NCI-H82 treated with DMSO at 0.1 percent for 48 hours (cell line): Measurements from ENCODE around the gene BMERB1.
"Not testable (repeated sequence)": the region's sequence is repeated elsewhere in the genome, so short reads cannot be mapped to it uniquely, and the experiment has no call there.

Experiments
- DNase-seq: peaks from one replicate; lab custom pipeline; 2025; ENCODE audit not compliant: unreplicated experiment; lab: John Stamatoyannopoulos, UW

The BMERB1 gene

DNA sequence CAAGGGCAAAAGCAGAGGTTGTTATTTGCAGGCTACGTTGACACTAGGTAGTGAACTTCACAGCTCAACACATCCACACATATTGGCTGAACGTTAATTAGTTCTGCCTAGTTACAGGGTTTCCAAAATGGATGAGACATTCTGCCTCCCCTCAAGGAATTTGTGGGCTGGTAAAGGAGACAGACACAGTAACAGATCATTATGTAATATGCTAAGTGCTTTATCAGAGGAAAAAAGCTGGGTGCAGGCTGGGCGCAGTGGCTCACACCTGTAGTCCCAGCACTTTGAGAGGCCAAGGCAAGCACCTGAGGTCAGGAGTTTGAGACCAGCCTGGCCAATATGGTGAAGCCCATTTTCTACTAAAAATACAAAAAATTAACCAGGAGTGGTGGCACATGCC, 26.2 kb downstream of the BMERB1 start:
- no peak for DNase-seq

GRCh38 chr16:15461376-15461775, 27.0 kb downstream of the BMERB1 start:
- no peak for DNase-seq

DNA sequence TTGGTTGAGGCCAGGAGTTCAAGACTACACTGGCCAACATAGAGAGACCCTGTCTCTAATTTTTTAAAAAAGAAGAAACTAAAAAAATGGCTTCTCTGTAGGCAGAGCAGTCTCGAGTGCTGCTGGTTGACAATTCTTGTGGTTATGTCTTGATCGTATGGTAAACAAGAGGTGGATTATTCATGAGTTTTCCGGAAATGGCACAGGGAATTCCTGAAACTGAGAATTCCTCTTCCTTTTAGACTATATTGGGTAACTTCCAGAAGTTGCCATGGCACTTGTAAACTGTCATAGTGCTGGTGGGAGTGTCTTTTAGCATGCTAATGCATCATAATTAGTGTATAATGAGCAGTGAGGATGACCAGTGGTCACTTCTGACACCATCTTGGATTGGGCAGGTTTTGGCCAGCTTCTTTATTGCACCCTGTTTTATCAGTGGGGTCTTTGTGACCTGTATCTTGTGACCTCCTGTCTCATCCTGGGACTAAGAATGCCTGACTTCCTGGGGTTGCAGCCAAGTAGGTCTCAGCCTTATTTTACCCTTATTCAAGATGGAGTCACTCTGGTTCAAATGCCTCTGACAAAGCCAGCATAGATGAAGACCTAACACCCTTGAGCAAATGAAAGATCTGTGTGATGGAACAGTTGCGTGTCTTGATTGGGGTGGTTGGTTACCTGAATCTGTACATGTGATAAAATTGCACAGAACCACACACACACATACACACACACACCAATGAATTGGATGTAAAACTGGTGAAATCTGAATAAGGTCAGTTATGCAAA, 30.2 kb downstream of the BMERB1 start:
- DNase-seq: no peak

GRCh38 chr16:15466131-15466530, 31.7 kb downstream of the BMERB1 start:
- no peak for DNase-seq

- no peak for DNase-seq
These were observed 32.7 kb downstream of the BMERB1 start for GRCh38 chr16:15466886-15467781.

DNA sequence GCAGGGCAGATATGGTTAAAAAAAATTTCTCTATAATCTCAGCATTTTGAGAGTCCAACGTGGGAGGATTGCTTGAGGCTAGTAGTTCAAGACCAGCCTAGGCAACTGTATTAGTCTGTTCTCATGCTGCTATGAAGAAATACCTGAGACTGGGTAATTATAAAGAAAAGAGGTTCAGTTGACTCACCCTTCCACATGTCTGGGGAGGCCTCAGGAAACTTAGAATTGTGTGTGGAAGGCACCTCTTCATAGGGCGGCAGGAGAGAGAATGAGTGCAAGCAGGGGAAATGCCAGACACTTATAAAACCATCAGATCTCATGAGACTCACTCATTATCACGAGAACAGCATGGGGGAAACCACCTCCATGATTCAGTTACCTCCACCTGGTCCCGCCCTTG, 42.6 kb downstream of the BMERB1 start:
- not testable (repeated sequence) for DNase-seq

DNA sequence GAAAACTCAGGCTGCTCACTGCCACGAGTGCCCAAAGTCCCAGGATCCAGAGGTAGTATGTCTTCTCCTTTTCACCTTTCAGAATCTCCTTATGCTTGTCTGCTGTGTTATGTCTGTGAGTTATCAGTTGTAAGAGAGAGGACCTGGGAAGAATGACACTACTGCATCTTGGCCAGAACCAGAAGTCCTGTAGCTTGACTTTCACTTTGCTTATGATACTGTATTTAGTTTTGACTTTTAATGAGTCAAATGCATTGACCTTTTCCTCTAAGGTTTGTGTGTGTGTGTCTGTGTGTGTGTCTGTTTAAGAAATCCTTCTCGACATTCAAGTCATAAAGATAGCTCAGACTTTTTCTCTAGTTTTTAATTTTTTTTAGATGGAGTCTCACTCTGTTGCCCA, 43.4 kb downstream of the BMERB1 start:
- DNase-seq: no peak

DNA sequence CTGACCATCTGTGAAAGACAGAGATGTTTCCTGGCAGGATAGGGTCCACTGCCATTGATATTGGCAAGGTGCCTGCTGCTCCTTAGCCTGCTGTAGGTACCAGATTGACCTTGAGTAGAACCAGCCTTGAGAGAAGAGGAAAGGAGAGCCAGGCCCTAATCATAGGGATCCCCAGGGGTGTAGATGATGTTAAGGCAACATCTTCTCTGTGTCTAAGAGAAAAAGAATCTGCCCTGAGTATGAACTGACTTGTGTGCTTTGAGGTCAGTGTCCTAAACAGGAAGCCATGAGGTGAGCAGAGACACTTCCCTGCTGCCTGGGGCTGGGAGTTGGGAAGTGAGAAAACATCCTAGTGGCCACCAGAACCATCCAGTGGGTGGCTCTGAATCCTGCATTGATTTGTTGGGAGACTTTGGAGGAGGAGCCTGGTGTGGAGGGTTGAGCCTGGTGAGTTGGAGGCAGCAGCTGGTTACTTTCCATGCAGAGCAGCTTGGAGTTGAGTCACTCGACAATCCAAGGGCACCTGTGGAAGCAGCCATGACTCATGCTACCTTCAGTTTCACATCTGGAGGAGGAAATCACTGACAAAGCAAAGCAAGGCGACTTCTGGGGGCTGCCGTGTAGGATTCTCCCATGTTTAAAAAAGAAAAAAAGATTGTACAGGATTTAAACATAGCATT, 47.8 kb downstream of the BMERB1 start:
- DNase-seq: no peak

GRCh38 chr16:15482748-15483298, 48.4 kb downstream of the BMERB1 start:
- no peak for DNase-seq

DNA sequence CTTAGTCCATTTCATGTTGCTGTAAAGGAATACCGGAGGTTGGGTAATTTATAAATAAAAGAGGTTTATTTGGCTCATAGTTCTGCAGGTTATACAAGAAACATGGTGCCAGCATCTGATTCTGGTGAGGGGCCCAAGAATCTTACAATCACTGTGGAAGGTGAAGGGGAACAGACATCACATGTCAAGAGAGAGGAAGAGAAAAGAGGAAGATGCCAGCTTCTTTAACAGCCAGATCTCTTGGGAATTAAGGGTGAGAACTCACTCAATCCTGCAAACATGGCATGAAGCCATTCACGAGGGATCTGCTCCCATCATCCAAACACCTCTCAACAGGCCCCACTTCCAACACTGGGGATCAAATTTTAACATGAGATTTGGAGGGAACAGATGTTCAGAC, 49.5 kb downstream of the BMERB1 start:
- peak; percentile 6 for DNase-seq

DNA sequence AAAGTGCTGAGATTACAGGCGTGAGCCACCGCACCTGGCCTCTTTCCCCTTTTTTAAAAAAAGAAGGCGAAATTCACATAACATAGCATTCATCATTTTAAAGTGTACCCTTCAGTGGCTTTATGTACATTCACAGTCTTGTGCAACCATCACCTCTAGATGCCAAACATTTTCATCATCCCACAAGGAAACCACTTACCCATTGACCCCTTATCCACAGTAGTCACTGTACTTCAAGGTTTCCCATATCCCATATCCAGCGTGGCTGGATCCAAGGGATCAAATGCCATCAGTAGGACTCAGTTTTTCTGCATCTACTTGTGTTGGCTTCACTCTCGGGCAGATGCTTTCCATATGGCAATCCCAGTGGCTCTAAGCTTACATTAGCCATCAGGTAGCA, 50.3 kb downstream of the BMERB1 start:
- no peak for DNase-seq

GRCh38 chr16:15485175-15485574, 50.8 kb downstream of the BMERB1 start:
- DNase-seq: no peak

DNA sequence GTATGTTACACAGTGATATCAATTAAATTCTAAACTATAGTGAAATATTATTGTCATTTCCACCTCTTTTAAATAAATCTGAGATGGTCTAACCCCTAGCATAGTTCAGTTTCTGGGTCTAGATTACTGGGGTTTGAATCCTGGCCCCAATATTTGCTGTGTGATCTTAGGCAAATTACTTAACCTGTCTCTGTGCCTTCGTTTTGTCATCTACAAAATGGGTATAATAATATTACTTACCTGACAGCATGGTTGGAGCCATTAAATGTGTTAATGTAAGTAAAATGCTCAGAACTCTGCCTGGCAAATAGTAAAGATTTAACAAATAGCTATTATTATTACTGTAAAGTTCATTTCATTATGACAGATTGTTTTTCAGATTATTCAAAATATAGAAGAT, 52.3 kb downstream of the BMERB1 start:
- no peak for DNase-seq

DNA sequence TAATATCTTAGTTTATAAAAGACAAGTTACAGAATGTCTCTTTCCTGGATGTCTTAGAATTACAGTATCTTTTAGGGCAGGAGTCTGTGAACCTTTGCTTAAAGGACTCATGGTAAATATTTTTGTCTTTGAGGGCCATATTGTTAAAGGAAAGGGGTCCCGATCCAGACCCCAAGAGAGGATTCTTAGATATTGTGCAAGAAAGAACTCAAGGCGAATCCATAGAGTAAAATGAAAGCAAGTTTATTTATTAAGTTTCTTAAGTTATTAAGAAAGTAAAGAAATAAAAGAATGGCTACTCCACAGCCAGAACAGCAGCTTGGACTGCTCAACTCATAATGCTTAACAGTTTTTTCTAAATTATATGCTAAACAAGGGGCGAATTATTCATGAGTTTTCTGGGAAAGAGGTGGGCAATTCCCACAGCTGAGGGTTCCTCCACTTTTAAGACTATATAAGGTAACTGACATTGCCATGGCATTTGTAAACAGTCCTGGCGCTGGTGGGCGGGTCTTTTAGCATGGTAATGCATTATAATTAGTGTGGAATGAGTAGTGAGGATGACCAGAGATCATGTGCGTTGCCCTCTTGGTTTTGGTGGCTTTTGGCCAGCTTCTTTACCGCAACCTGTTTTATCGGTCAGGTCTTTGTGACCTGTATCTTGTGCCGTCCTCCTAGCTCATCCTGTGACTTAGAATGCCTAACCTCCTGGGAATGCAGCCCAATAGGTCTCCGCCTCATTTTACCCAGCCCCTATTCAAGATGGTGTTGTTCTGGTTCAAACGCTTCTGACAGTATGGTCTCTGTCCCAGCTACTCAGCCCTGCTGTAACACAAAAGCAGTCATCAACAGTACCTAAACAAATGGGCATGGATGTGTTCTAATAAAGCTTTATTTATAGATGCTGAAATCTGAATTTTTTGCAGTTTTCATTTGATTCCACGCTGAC, 53.2 kb downstream of the BMERB1 start:
- no peak for DNase-seq

DNA sequence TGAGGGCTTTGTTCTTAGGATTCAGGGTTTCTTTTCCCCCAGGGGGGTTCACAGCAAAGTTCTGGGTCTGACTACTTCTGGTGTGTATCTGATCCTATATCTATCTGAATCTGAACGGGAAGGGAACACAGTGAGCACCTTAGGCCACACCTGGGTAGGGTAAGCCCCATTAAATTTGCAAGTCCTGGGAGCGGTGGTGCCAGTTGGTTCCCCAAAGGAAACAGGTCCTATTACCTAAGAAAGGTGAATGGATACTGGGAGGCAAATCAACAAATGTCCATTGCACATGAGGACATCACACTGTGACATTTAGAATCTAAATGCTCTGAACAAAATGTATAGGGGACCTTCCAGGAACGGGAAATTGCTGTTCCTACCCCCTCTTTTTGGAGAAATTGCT, 54.6 kb downstream of the BMERB1 start:
- DNase-seq: no peak

- no peak for DNase-seq
These were observed 55.8 kb downstream of the BMERB1 start for GRCh38 chr16:15490123-15490711.

DNA sequence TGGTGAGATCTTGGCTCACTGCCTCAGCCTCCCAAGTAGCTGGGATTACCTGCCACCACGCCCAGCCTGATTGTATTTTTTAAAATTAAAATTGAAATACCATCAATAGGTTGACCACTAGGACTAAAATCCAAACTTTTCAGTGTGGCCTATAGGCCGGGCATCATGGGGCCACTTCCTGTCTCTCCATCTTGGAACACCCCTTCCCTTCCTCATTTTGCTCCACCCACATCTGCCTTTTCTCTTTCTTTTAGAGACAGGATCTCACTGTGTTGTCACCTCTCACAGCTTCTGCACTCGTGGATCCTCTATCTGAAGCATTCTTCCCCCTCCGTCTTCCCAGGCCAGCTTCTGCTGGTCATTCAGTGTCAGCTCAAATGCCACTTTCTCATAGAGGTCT, 57.0 kb downstream of the BMERB1 start:
- no peak for DNase-seq

DNA sequence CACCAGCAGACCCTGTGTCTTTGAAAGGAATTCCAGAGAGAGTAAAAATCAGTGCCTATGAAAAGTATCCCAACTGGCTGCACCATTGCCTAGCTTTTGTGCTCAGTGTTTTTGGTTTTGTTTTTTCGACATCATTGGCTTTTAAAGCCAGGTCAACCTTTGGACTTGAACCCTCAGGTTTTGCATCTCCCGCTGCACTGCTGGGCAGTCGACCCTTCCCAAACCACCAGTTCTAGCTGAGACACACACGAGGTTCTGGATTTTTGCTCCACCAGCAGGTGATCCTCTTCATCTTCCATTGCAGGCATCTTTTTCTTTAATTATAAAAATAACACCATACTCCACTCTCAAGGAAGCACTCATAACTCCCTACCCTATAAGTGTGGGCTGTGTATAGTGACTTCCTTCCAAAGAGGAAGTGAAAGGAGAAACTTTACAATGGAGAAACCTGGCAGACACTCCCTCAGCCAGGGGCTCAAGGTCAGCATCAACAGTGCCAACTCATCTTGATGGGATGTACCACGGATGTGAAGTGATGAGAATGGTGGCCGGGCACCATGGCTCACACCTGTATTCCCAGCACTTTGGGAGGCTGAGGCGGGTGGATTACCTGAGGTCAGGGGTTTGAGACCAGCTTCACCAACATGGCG, 57.8 kb downstream of the BMERB1 start:
- no peak for DNase-seq

GRCh38 chr16:15493466-15494180, 59.2 kb downstream of the BMERB1 start:
- DNase-seq: peak; percentile 10
